GM06990 (cell line): Measurements from ENCODE around the gene IL20RB.

Experiments used
- DNase-seq: peaks from one replicate; pipeline ENCODE4 v3.0.0-alpha.2; 2011; ENCODE audit not compliant: insufficient read length; ENCODE audit errors: extremely low read depth
- H3K27me3 ChIP-seq: replicated peaks from 2 replicates; pipeline ENCODE4 v1.6.0; 2011; ENCODE audit warnings: low read length; ENCODE audit not compliant: control insufficient read depth, insufficient read depth
- H3K36me3 ChIP-seq: 2 replicates; pipeline ENCODE4 v1.5.1; 2011; ENCODE audit warnings: low read length; ENCODE audit not compliant: control insufficient read depth, insufficient read depth
- H3K4me3 ChIP-seq: replicated peaks from 2 replicates; pipeline ENCODE4 v1.5.1; 2011; ENCODE audit warnings: low read depth, mild to moderate bottlenecking, control low read depth, low read length
- CTCF ChIP-seq: IDR thresholded peaks from 2 replicates; pipeline ENCODE4 v1.5.1; 2011; ENCODE audit warnings: low read length, control low read depth, mild to moderate bottlenecking, inconsistent platforms; ENCODE audit not compliant: insufficient read depth, poor library complexity, severe bottlenecking

Gene IL20RB

DNA sequence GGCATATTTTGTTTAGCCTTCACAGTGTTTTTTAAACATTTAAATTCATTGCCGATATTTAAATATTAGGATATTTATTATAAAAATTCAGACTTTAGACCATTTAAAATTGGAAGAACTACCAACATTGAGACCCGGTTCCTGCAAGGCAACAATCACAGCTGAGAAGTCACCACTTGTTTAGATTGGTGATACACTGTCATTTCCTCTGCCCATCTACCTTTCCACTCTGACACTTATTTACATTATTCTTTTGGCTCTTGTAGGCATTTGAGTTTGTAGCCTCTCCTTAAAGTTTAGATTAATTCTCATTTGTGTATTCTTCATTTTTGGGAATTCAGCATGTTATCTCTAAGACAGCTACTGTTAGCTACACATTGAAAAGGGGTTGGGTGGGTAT lies 10.3 kb upstream of the IL20RB start:
- H3K4me3 ChIP-seq = no peak overlapping the region
- TF ChIP-seq CTCF = no peak
- no peak for DNase-seq
- peaks cover 3% of the 10 kb centered on the region for H3K36me3 ChIP-seq
- no peaks in the 10 kb centered on the region for H3K27me3 ChIP-seq

DNA sequence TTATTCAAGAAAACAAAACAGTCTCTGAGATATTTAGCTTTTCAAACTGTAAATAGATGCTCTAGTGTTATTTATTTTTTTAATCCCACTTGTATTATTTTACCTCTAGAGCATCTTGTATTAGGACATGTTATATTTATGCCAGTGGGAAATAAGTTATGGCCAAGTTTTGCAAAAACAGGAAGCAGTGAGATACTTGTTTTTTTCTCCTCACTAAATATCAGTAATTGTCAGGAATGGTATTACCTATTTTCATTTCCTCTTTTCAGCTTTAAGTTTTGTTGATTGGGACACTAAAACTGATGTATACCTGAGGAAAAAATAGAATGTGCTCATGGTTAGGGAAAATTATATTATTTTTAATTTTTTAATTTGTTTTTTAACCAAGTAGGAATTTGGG lies 8.6 kb upstream of the IL20RB start:
- Histone ChIP-seq H3K36me3 (peaks cover 3% of the 10 kb centered on the region), H3K27me3 (no peaks in the 10 kb centered on the region), H3K4me3 (no peak overlapping the region)
- TF ChIP-seq CTCF = no peak
- DNase-seq = no peak

- H3K4me3 ChIP-seq = no peak overlapping the region
- H3K27me3 ChIP-seq = no peaks in the 10 kb centered on the region
- peaks cover 3% of the 10 kb centered on the region for H3K36me3 ChIP-seq
- DNase-seq = no peak
- peak; percentile 19 for TF ChIP-seq CTCF
Observed at GRCh38 chr3:136949708-136950107, 8.1 kb upstream of the IL20RB start.

- Histone ChIP-seq H3K4me3 (no peak overlapping the region), H3K27me3 (no peaks in the 10 kb centered on the region), H3K36me3 (peaks cover 2% of the 10 kb centered on the region)
- no peak for DNase-seq
- no peak for TF ChIP-seq CTCF
Observed at GRCh38 chr3:136950623-136951022, 7.2 kb upstream of the IL20RB start.

- no peak for TF ChIP-seq CTCF
- Histone ChIP-seq H3K36me3 (no peaks in the 10 kb centered on the region), H3K4me3 (no peak overlapping the region), H3K27me3 (no peaks in the 10 kb centered on the region)
- no peak for DNase-seq
Observed at GRCh38 chr3:136952292-136952691, 5.5 kb upstream of the IL20RB start.

DNA sequence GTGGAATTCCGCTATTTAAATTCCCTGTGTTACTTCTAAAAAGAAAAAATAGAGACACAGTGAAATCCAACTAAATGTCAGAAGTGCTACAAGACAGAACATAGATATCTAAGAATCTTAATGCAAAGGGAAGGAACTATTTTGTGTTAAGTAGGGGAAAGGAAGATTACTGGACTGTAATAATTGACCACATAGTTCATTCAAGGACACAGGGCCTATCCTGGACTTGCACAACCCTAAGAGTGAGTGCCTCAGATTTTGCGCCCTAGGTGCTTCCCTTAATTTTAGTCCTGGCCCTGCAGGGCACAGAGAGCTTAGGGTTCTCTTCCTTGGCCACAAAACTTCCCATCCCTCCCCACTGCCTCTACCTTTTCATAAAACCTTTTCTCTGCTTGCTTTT lies 3.5 kb upstream of the IL20RB start:
- H3K4me3 ChIP-seq = no peak overlapping the region
- H3K27me3 ChIP-seq = no peaks in the 10 kb centered on the region
- DNase-seq = no peak
- H3K36me3 ChIP-seq = no peaks in the 10 kb centered on the region
- no peak for TF ChIP-seq CTCF
